MM.1S (cell line): ENCODE results near the gene PLEKHO1.
"Not testable (repeated sequence)": the region's sequence is repeated elsewhere in the genome, so short reads cannot be mapped to it uniquely, and the experiment has no call there.

Experiments
- CTCF ChIP-seq: fragments of 300-600 bp; sonication (generic); IDR thresholded peaks from 2 replicates; pipeline ENCODE4 v1.5.1; 2016; ENCODE audit warnings: antibody characterized with exemption, low read length, mixed read lengths
- EZH2 ChIP-seq: fragments of 300-600 bp; sonication (generic); optimal IDR thresholded peaks from 2 replicates; pipeline ENCODE3; 2017; ENCODE audit warnings: low read depth, mild to moderate bottlenecking, antibody characterized with exemption, low read length, mixed read lengths

- not testable (repeated sequence) for TF ChIP-seq CTCF, EZH2
Observed at GRCh38 chr1:150186438-150186788, 36.7 kb downstream of the PLEKHO1 start.
